DOHH2 (cell line): ENCODE measurements around the gene CASZ1.

Experiments used
- EZH2phosphoT487 ChIP-seq: fragments of 200-600 bp; sonication (generic); IDR thresholded peaks from 2 replicates; pipeline ENCODE4 v1.6.1; 2017; ENCODE audit warnings: borderline replicate concordance, mild to moderate bottlenecking, antibody characterized with exemption, low read length, moderate library complexity, mixed read lengths
- TF ChIP-seq, protein P1 (sequence below): fragments of 200-600 bp; sonication (generic); IDR thresholded peaks from one replicate; pipeline ENCODE4 v1.5.1; 2014; ENCODE audit warnings: antibody characterized with exemption, mild to moderate bottlenecking, low read depth, low read length; ENCODE audit not compliant: poor library complexity, severe bottlenecking

GRCh38 chr1:10741696-10742095 is 54.8 kb downstream of the CASZ1 start:
- TF ChIP-seq, protein P1, sequence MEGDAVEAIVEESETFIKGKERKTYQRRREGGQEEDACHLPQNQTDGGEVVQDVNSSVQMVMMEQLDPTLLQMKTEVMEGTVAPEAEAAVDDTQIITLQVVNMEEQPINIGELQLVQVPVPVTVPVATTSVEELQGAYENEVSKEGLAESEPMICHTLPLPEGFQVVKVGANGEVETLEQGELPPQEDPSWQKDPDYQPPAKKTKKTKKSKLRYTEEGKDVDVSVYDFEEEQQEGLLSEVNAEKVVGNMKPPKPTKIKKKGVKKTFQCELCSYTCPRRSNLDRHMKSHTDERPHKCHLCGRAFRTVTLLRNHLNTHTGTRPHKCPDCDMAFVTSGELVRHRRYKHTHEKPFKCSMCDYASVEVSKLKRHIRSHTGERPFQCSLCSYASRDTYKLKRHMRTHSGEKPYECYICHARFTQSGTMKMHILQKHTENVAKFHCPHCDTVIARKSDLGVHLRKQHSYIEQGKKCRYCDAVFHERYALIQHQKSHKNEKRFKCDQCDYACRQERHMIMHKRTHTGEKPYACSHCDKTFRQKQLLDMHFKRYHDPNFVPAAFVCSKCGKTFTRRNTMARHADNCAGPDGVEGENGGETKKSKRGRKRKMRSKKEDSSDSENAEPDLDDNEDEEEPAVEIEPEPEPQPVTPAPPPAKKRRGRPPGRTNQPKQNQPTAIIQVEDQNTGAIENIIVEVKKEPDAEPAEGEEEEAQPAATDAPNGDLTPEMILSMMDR = no peak
- no peak for TF ChIP-seq EZH2phosphoT487
